Activated gamma-delta T cell (primary cell): ENCODE measurements around the gene RALGAPA2.

ENCODE experiments used
- DNase-seq: peaks from one replicate; lab custom pipeline; 2025; lab: John Stamatoyannopoulos, UW

The RALGAPA2 gene

DNA sequence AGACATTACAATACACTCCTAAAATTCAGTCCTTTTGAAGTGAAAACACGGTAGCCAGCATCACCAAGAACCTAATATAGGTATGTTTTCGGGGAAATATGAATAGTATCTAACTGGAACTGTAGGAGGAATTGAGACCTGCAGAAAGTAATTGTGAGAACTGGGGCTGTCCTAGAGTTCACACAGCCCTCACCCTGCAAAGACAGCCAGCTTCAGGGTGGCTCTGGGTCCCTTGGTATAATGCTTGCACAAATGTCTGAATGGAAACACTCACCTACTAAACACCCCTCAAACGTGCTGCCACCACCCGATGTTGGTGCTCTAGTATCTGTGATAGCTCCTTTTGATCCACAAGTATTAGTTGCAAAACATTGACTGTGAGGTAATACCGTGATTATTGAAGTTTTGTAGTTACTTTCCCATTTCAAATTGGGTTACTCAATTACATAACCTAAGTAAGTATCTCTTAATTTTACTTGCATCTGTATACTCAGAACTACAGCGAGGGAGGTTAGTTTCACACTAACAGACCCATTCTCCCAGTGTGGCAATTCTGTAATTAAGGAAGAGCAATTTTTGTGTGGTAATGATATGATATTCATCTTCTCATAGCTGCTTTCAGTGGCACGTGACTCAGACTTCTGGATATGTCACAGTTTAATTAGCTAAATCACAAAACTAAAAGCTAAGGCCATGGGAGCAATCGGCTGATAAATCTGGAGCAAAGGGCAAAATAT, 215.0 kb downstream of the RALGAPA2 start:
- no peak for DNase-seq

DNA sequence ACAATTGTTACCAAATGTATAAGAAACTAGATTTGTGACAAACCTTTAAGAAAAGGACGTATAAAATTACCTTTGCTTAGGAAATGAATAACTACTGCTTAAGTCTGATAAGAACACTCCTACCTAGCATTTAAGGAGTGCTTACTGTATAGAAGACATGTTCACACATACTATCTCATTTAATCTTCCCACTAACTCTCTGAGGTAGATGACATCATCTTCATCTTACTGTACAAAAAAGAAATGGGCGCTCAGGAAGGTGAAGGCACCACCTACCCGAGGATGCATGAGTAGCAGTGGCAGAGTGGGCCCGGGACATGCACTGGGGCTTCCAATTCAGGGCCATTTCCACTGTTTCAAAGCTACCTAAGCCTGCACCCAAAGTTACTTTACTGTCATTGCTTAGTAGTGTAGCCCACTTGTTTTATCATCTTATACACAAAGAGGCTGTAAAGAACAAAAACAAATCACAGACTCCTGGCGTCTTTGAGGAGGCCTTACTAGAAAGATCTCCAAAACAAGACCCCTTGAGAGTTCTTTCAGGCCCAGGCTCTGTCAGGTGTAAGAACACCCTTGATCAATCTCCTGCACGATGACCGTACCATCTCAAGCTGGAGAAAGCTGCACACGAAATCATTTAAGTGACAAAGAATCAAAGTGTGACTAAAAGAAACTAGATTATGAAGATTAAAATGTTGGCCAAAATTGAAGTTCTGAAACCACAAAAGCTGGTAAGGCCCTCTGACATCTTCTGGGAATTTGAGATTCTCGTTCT, 216.5 kb downstream of the RALGAPA2 start:
- DNase-seq, result no peak

DNA sequence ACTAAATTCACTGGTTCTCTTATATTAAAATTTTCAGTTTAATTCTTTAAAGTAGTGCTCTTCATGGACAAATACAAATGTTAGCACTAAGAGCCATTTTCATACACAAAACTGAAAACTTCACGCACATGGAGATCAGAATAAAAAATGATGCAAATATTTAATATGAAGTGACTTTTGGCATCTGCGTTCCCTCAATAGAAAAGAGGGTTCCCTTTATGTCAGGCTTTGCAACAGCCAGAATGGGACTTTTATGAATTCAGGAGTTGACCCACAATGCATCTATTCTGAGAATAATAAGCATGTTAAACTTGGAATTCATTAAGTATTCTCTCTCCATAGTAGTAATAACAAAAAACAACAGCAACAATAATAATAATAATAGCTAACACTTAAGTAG, 218.7 kb downstream of the RALGAPA2 start:
- no peak for DNase-seq

DNA sequence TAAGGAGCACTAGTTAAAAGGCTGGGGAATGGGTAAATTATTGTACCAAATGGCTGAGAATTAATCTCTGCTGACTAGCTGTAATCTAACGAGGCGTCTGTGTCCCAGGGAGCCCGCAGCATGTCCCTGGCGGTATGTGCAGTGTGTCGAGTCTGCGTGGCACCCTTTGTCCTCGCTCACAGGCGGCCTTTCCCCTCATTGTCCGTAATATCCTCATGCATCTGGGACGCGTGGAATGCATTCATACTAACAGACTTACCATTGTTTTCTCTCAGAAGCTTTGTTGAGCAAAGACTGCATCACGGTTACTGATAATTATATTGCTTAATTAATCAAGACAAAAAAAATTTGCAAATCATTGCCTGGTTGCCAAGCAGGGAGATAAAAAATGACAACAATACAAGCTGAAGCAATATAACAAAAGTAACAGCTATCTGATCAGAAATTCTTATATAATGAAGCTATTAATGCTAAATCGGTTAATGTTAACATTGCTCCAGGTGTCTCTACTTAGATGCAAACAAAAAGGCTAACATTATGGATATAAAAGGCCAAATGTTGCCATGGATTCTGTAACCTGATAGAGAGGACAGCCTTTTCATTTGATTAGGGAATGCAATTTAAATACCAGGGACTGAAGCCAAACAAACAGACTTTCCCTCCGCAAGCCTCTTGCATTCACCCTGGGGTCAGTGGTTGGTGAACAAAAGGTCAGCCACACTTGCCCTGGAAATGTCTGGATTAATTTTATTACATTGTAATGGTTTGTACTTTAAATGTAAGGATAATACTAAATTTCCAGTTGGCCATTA, 219.7 kb downstream of the RALGAPA2 start:
- no peak for DNase-seq

DNA sequence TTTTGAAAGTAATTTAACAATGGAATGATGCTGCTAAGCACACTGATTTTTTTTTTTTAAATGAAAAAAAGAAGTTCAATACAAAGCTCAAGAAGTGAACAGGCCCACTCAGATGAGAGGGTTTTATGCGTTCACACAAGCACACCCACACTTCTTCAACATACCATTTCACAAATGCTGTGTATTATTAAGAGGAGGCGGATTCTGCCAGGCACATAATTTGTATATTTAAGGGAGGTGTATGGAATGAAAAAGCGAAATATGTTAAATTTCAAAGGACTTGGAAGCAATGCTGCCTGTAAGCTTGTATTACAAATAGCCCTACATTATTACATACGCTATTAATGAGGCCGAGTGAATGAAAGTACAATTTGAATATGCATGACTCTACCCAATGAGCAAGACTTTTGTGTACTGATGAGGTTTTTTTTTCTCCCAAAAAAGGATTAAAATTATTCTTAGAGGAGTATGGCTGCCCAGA, 220.6 kb downstream of the RALGAPA2 start:
- no peak for DNase-seq

DNA sequence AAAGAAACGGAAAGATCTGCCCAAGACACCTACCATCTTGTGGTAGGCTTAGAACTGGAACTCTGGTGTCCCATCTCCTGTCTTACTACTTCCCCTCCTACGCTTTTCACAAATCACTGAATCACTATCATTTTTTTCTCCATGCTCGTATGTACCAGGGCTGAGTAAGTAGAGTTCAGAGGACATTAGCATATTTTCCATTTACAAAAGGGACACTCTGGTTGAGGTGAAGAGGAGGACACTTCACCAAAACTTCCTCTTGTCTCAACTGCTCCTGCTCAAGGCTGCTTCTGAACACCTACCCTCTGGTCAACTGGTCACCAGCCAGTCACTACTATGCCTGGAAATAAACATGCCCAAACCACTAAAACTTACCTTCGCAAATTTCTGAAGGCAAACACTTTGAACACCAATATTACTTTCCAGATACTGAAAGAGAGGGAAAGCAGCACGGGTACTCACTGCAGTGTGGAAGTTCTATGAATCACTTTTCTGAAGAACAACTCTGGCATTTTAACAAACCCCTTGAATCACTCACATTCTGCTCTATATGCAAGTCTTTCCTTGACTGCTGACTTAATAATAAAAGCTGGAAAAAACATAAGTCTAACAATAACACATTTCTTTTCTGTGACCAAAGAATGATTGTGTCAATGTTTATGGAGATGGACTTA, 221.2 kb downstream of the RALGAPA2 start:
- DNase-seq, result no peak

DNA sequence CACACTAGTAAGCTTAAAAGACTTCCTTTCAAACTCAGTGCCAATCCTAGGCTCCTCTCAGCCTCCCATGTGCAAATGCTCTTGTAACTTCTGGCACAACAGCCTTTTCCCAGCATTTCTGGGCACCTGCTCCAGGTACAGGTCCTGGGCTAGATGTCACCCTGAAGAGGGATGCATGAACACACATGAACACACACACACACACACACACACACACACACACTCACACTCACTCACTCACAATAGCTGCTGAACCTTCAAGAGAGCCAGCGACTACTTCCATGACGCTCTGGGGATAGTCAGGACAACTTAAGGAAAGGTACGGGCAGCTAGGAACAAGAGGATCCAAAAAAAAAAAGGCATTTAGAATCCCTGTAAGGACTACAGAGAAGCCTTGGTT, 221.8 kb downstream of the RALGAPA2 start:
- DNase-seq, result no peak

DNA sequence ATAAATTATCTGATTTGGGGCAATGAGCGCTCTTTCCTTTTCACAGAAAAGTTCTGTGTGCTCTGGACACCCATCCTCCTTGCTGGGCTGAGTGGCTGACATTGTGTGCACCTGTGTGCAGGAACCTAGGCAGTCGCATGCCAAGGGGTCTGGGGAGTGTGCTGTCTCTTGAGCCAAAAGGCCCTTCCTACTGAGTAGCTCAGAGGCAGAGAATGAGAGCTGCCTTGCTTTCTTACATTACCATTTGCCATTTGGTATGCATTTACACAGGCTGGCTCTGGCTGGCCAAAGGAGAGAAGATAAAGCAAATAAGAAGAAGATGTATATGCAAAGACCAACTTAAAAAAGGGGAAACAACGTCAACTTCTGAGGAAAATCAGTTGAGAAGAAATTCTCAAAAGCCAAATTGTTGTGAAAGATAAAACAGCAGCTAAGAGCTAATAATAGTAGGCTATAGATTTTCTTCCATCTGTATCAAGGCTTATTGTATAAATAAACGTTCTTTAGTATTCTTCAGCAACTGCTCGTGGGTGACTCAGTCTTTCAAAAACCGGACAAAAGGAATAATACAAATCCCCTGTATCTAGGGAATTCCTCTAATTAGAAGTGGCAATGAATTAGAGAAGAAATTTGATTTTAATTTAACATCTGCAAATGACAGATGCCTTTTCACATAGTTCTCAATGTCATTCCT, 222.6 kb downstream of the RALGAPA2 start:
- DNase-seq, result no peak

DNA sequence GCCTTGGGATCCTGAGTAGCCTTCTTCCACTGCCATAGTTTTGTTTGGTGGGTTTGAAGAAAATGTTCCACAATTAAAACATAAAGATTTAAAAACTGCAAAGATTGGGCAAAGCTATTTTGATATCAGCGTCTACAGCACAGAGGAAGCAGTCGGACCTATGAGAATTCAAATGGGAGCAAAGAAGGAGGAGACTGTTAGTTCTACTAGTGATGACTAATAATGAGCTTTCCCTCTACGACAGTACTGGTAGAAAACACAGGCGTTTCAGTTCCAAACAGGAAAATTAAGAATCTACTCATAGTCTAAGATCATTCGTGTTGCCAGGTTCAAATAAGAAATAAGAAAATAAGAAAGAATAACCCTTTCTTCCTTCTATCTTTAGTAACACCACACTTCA, 223.4 kb downstream of the RALGAPA2 start:
- no peak for DNase-seq

DNA sequence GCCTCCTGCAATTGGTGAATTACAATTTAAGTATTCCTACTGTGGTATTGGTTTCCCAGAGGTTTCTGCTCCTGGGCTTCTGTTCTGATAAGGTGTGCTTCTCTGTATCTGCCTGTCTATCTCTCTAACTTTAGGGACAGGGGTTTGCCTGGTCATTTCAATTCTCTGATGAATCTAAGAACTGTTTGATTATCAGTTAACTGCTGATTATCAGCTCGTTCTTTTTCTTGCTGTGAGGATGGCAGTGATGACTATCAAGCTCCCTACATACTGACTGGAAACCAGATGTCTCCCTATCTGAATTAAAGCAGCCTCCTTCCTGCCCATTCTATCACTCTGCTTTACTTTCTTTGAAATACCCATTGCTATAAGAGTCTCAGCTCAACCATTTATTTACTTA, 224.1 kb downstream of the RALGAPA2 start:
- DNase-seq, result no peak

DNA sequence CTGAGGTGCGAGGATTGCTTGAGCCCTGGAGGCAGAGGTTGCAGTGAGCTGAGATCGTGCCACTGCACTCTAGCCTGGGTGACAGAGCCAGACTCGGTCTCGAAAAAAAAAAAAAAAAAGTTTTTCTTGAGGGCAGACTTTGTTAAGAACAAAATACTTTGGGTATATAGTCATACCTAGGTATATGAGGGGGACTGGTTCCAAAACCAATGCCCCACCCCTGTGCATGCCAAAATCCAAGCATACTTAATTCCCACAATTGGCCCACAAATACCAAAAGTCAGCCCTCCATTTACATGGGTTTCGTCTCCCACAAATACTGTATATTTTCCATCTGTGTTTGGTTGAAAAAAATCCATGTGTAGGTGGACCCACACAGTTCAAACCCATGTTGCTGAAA, 224.6 kb downstream of the RALGAPA2 start:
- no peak for DNase-seq

DNA sequence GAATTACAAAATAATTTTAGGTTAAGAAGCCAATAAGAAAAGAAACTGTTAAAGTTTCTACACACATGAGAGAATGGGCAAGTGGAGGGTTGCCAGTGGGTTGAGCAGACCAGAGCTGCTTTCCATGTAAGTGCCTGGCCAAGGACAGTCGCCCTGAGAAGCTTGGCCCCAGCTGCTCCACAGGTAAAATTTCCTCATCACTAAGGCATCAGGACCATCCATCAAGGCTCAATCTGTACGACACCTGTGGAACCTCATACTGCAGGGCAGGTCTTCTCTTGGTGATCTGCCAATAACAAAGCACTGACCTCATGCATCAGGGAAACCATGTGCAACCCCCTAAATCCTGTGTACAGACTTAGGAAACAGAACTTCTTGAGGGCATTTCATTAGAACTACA, 229.1 kb downstream of the RALGAPA2 start:
- no peak for DNase-seq

DNA sequence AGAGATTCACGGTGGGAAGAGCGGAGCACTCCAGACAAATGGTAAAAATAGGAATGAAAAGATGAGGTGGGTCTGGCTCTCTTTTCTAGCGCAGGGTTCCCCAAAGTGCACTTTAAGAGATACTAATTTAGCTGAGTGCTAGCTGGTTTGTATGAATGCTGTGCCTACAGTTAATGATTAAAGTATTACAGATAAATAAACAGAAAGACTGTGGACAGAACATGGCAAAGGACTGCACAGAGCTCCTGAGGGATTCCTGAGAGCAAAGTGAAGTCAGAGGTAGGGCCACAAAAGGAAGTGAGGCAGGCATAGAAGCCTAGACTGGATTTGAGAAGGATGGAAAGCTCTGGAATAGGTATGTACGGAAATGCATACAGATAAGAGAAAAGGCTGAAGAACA, 230.0 kb downstream of the RALGAPA2 start:
- DNase-seq, result no peak

DNA sequence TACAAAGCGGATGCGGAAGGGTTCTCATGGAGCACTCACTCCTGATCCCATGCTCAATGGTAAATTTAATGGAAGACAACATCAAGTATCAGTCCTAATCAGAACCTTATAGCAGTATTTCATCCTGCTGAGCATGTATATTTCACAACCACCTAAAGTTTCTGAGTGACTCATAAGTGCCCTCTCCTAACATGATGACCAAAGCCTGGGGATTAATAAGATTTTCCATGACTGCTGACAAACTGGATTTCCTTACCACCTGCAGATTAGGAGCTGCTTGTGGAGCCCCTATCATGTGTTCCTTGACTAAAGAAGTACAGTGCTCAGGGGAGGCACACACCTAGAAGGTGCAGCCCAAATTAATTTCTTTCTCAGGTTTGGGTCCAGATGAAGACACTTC, 231.8 kb downstream of the RALGAPA2 start:
- DNase-seq, result no peak

DNA sequence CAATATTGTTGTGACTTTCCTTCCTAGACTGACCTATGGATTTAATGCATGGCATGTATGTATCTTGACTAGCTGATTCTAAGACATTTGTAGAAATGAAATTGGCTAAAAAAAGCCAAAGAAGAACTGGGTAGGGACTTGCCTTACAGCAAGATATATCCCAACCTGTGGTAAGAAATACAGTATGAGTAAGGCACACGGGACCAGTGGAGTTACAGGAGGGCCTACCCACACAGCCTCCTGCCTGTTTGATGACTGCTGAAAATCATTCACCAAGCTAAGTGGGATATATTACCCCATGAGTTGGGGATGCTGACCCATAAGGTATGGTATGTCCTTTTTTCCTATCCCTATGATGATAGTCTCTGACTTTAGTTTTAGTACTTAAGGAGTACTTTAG, 232.3 kb downstream of the RALGAPA2 start:
- no peak for DNase-seq

DNA sequence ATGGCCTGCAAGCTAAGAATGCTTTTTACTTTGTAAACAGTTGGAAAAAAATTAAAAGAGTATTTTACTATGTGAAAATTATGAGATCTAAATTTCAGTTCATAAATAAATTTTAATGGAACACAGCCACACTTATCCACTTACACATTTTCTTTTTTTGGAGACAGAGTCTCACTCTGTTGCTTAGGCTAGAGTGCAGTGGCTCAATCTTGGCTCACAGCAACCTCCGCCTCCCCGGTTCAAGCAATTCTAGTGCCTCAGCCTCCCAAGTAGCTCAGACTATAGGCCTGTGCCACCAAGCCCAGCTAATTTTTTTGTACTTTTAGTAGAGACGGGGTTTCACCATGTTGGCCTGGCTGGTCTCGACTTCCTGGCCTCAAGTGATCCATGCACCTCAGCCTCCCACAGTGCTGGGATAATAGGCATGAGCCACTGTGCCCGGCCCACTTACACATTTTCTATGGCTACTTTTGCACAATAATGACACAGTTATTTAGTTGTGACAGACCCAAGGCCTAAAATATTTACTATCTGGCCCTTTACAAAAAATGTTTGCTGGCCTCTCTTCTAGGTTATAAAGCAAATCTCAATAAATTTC, 234.9 kb downstream of the RALGAPA2 start:
- no peak for DNase-seq

DNA sequence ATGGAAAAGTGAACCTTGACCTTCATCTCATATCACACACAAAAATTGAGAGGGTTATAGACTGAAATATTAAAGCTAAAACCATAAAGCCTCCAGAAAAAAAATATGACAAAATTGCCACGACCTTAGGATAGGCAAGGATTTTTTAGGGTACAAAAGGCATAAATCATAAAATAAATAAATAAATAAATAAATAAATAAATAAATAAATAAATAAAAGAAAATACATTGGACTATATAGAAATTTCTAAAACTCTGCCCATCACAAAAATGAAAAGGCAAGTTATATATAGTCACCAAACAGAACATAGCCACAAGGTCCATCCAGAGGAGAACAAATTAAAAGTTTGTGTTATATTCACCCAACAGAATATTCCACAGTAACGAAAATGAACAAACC, 235.9 kb downstream of the RALGAPA2 start:
- DNase-seq, result no peak

DNA sequence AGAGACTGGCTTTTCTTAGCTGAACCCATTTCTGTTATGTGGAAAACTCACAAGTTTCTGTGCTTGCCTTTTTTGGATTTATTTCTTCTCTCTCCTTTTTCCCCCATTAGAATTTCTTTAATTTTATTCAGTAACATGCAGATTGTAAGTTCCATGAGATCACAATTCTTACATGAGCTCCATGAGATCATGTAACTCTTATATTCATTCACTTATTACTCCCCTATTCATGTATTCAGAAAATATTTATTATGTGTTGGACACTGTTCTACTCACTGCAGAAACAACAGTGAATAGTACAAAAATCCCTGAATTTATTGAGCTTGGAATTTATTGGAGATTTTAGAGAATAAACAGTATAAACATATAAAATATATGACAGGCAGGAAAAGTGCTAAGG, 238.8 kb downstream of the RALGAPA2 start:
- no peak for DNase-seq

DNA sequence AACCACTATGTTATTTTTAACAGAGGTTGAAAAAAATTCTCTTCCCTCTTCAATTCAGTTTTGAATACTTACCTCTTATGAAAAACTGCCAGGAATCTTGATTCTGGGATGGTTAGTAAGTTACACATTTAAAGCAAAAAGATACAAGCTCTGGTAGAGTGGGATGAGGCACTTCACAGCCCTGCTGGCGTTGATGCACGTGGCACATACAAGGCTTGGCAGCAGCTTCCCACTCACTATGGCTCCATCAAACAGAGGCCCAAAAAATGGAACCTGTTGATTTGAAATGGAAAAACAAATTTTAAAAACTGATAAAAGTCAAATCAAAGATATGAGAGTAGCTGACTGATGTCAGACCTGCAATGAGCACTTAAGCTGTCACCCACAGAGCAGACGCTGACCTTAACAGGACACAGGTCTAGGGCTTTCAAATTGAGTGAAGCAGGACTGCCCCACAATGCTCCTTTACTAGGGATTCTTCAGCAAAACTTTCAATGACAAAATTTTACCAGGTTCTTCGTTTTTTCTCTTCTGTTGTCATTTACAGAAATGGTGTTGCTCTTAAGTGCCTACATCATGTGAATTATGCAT, 239.7 kb downstream of the RALGAPA2 start:
- DNase-seq, result no peak

DNA sequence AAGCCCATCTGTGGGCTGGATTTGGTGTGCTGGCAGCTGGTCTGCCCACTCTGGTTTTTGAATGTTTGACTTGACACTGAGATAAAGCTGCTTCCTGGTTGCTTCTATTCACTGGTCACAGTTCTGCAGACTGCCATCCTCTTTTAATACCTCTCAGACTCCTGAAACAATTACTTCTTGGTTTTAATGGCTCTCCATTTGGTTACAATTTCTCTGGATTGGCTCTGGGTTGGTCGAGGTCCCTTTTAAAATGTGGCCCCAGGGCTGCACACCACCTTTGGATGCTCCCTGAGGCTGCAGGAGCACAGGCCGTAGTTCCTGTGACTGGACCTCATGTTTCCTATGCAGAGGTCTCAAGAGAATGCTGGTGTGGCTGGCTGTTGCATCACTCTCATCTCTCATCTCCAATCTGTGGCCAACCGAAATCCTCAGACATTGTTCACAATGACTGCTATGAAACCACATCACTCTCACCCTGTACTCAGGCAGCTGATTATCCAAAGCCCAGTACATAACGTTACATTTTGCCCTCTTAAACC, 246.0 kb downstream of the RALGAPA2 start:
- DNase-seq, result no peak
